ENCODE results near the gene POTEM.
"Not testable (repeated sequence)": the region's sequence is repeated elsewhere in the genome, so short reads cannot be mapped to it uniquely, and the experiment has no call there.

- TF ChIP-seq EZH2phosphoT487 (IDR thresholded peaks at IDR 0.05; ENCODE audit: insufficient read depth, low read depth); EZH2 (IDR thresholded peaks at IDR 0.05; ENCODE audit: insufficient read depth, poor library complexity, severe bottlenecking): not testable (repeated sequence)
Observed at GRCh38 chr14:19006490-19006889, 39.3 kb downstream of the POTEM start.

Data from GM23248 (cell line).